ENCODE measurements around the gene BBS7. TPM values are rescaled to one million over a fixed set of nuclear protein-coding genes. Genes with fewer than 3 reads are reported as not detected.

BBS7 gene
- total and polyA plus RNA-seq, 4 donors, result 8.6 to 22.1 (median 10.8) TPM

DNA sequence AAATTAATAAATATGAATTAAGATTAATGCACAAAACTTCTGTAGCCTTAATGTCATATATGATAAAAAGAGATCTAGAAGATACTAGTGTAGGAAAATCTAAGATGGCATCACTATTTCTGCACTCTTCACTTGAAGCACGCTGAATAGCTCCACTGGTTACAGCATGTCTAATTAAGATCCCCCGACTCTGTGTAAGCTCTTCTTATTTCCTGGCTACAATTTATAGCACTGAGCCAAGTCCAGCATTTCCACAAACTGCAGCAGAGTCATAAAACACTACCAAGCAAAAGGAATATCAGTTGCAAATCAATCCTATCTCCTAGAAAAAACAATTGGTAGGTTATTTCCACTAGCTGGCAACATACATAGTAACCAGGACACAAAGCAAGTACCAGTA lies 45.3 kb downstream of the BBS7 start:
- Histone ChIP-seq H3K36me3 (ENCODE audit: control insufficient read depth in 4 of 4, insufficient read depth in 4 of 4, low read length in 4 of 4) (peaks cover 2 to 14% (median 6%) of the 10 kb centered on the region in 4 donors), H3K4me3 (no peak overlapping the region), H3K9me3 (ENCODE audit: control insufficient read depth in 4 of 4, insufficient read depth in 3 of 4, low read length in 3 of 4) (no peaks in the 10 kb centered on the region), H3K27me3 (ENCODE audit: control insufficient read depth in 3 of 3, insufficient read depth in 3 of 3, low read length in 2 of 3) (no peaks in the 10 kb centered on the region), H3K27ac (ENCODE audit: low read depth in 1 of 2, low read length in 1 of 2) (no peak overlapping the region), H3K4me1 (ENCODE audit: control insufficient read depth in 5 of 5, insufficient read depth in 5 of 5, low read length in 5 of 5) (peaks cover 0 to 28% (median 2%) of the 10 kb centered on the region in 5 donors), H3K9ac (ENCODE audit: insufficient read depth in 1 of 2, low read length in 2 of 2) (peak overlapping the region in 1 of 2 donors; percentile 61)
- TF ChIP-seq, protein P1, sequence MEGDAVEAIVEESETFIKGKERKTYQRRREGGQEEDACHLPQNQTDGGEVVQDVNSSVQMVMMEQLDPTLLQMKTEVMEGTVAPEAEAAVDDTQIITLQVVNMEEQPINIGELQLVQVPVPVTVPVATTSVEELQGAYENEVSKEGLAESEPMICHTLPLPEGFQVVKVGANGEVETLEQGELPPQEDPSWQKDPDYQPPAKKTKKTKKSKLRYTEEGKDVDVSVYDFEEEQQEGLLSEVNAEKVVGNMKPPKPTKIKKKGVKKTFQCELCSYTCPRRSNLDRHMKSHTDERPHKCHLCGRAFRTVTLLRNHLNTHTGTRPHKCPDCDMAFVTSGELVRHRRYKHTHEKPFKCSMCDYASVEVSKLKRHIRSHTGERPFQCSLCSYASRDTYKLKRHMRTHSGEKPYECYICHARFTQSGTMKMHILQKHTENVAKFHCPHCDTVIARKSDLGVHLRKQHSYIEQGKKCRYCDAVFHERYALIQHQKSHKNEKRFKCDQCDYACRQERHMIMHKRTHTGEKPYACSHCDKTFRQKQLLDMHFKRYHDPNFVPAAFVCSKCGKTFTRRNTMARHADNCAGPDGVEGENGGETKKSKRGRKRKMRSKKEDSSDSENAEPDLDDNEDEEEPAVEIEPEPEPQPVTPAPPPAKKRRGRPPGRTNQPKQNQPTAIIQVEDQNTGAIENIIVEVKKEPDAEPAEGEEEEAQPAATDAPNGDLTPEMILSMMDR (IDR thresholded peaks at IDR 0.05; ENCODE audit: control extremely low read depth, extremely low read depth), result no peak
- ATAC-seq (ENCODE audit: insufficient read depth, low FRiP score), result no peak
- 36 to 50% methylated on average over 2 of the region's 2 CpGs for WGBS, 2 donors
- DNase-seq, result peak in 2 of 3 donors; percentile 33 to 40

DNA sequence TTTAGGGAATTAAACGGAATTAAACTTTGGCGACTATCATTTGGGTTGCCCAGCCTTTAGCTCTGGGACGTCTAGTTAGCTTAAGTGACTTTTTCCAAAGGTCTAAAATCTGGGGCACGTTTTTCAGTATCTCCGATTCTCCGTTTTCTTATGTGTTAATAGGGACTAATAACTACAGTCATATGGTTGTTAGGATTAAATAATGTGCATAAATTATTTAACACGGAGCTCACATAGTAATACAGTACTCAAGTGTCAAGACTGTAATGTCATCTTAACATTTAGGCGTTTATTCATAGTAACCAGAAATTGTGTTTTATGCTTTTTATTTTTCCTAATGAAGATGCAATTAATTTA lies 46.1 kb downstream of the BBS7 start:
- Histone ChIP-seq H3K4me3 (no peak overlapping the region), H3K9ac (ENCODE audit: insufficient read depth in 1 of 2, low read length in 2 of 2) (peak overlapping the region; percentile 86 to 96), H3K27ac (ENCODE audit: low read depth in 1 of 2, low read length in 1 of 2) (peak overlapping the region in 1 of 2 donors; percentile 89), H3K9me3 (ENCODE audit: control insufficient read depth in 4 of 4, insufficient read depth in 3 of 4, low read length in 3 of 4) (no peaks in the 10 kb centered on the region), H3K4me1 (ENCODE audit: control insufficient read depth in 5 of 5, insufficient read depth in 5 of 5, low read length in 5 of 5) (peaks cover 0 to 28% (median 2%) of the 10 kb centered on the region in 5 donors), H3K27me3 (ENCODE audit: control insufficient read depth in 3 of 3, insufficient read depth in 3 of 3, low read length in 2 of 3) (no peaks in the 10 kb centered on the region), H3K36me3 (ENCODE audit: control insufficient read depth in 4 of 4, insufficient read depth in 4 of 4, low read length in 4 of 4) (peaks cover 2 to 14% (median 5%) of the 10 kb centered on the region in 4 donors)
- WGBS, 2 donors, result 6 to 8% methylated on average over 8 of the region's 8 CpGs
- no peak for ATAC-seq (ENCODE audit: insufficient read depth, low FRiP score)
- no peak for DNase-seq
- TF ChIP-seq, protein P1 (IDR thresholded peaks at IDR 0.05; ENCODE audit: control extremely low read depth, extremely low read depth), result no peak

DNA sequence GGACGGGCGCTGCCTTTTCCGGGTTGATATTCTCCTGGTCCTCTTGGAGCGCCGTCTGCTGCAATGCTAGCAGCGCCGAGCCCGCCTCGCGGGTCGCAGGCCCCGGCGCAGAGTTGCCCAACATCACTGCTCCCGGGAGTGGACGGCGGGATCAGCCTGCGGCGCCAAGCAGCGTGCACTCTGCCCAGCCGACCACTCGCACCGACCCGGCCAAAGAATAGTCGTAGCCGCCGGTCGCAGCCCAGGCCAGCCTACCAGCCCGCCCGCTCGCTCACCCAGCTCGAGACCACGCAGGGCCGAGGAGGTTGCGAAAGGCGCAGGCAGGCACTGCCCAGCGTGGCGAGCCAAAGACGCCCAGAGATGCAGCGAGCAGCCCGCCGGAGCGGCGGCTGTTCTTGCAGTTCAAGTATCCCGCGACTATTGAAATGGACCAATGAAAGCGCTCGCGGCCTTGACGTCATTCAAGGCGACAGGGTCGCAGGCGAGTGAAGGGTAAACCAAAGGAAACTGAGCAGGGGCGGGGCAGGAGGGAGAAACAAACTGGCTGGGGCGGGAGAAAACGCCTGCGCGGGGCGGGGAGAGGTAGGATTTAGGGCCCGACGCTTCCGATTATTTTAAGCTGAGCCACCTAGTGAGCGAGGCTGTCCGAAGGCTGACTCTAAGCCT lies 46.6 kb downstream of the BBS7 start, which contains the start of gene CCNA2:
Gene CCNA2 (minus strand): TSS at position 379 of the 666 bp plus-strand sequence. CDS start 255 bp downstream, at position 124.
- Histone ChIP-seq H3K27me3 (ENCODE audit: control insufficient read depth in 3 of 3, insufficient read depth in 3 of 3, low read length in 2 of 3) (no peaks in the 10 kb centered on the region), H3K36me3 (ENCODE audit: control insufficient read depth in 4 of 4, insufficient read depth in 4 of 4, low read length in 4 of 4) (peaks cover 2 to 14% (median 5%) of the 10 kb centered on the region in 4 donors), H3K9ac (ENCODE audit: insufficient read depth in 1 of 2, low read length in 2 of 2) (peak within 1 kb of the TSS; percentile 86 to 96), H3K4me3 (peak within 1 kb of the TSS; percentile 65), H3K9me3 (ENCODE audit: control insufficient read depth in 4 of 4, insufficient read depth in 3 of 4, low read length in 3 of 4) (no peaks in the 10 kb centered on the region), H3K27ac (ENCODE audit: low read depth in 1 of 2, low read length in 1 of 2) (peak within 1 kb of the TSS in 1 of 2 donors; percentile 89), H3K4me1 (ENCODE audit: control insufficient read depth in 5 of 5, insufficient read depth in 5 of 5, low read length in 5 of 5) (peaks cover 0 to 28% (median 2%) of the 10 kb centered on the region in 5 donors)
- ATAC-seq (ENCODE audit: insufficient read depth, low FRiP score), result peak; percentile 100
- DNase-seq, result peak; percentile 98 to 99 (median 99)
- TF ChIP-seq, protein P1 (IDR thresholded peaks at IDR 0.05; ENCODE audit: control extremely low read depth, extremely low read depth), result no peak
- 0 to 1% methylated on average over 54 to 63 of the region's 63 CpGs for WGBS, 2 donors
